Measurements from ENCODE around the gene GPX3.

The GPX3 gene

DNA sequence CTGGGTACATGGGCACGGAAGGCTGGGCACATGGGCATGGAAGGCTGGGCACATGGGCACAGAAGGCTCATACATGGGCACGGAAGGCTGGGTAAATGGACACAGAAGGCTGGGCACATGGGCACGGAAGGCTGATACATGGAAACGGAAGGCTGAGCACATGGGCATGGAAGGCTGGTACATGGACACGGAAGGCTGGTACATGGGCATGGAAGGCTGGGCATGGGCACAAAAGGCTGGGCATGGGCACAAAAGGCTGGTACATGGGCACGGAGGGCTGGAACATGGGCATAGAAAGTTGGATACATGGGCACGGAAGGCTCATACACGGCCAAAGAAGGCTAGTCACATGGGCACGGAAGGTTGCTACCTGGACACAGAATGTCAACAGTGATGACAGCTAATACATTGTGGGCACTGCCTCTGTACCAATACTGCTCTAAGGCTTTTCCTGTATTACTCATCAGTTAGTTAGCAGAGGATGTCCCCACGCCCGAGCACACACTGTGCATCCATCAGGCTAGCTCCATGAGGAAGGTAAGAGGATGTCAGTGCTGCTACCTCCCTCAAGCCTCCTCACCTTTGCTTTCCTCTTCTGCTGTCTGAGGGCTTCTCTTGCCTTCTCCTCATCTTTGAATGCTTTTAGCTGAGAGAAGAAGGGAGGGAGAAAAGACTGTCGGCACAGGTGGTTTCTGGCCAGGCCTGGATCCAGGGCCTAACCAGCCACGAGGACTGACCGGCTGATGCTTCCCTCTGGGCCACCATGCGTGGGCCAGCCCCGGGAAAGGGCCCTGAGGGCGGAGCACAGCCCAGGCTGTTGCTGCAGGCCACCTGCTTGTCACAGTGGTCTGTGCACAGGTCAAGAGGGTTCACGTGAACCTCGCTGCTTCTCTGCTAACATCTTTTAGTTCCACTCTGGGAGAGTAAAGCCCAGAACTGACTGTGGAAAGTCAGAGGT lies 14.3 kb downstream of the GPX3 start:
- H3K27me3 Mint-ChIP-seq = no peaks in the 10 kb centered on the region
- peaks cover 12% of the 10 kb centered on the region for H3K4me1 Mint-ChIP-seq (ENCODE audit: low read depth)
- H3K27ac Mint-ChIP-seq = peak overlapping the region; percentile 50
- no peak for DNase-seq
- no peaks in the 10 kb centered on the region for H3K9me3 Mint-ChIP-seq
- peaks cover 97% of the 10 kb centered on the region for H3K36me3 Mint-ChIP-seq (ENCODE audit: low read depth)
- no peak overlapping the region for H3K4me3 Mint-ChIP-seq

DNA sequence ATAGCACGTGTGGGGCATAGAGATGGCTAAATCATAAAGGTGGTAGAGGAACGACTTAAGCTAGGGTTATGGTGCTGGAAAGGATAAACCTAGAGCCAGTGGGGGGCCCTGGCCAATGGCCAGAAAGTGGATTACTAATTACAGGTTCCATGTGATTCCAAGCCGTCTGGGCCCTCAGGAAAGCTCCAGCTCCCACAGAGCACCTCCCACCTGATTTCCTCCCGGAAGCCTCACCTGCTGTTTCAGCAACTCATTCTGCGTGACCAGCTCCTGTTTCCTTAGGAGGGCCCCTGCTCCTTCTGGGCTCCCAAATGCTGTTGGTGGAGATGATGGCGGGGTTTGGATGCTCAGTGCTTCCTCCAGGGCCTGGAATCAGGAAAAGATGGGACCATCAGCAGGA lies 16.2 kb downstream of the GPX3 start:
- no peak for DNase-seq
- Mint-ChIP-seq H3K9me3 (no peaks in the 10 kb centered on the region), H3K36me3 (ENCODE audit: low read depth) (peaks cover 97% of the 10 kb centered on the region), H3K27me3 (no peaks in the 10 kb centered on the region), H3K4me1 (ENCODE audit: low read depth) (peaks cover 13% of the 10 kb centered on the region), H3K4me3 (no peak overlapping the region), H3K27ac (peak overlapping the region; percentile 3)

DNA sequence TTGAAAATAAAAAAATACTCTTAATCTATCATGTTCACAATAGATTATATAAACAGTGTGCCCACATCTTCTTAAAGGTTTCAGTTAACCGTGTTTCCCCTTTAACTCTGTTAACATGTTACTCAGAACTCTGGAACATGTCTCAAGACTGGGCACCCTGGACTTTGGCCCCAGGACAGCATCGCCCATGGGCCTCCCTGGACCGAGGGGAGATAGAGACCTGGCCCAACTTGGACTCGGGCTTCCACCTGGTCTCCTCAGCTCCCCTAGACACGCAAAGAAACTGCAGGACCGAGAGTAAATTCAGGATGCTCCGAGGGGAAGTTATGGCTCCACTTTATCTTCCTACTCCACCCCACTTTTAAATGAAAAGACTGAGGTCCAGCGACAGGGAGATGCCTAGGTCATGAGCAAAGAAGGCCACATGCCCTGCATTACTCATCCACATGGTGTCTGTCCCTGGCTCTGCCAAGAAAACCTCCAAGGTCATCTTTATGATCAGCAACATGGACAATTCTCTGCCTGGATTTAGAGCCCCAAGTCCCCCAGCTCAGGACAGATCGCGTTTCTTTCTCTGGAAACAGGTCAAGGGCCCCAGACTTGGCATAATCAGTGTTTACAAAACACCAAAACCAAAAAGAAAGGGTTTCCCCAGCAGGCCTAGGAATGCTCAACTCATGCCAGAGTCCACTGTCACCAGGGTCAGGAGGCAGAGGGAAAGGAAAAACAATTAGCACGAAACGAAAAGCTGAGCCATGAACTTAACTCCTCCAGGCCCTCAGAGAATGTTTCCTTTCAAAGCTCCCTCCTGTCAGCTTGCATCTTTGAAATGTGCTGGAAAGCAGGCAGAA lies 17.4 kb downstream of the GPX3 start:
- Mint-ChIP-seq H3K4me3 (no peak overlapping the region), H3K27ac (peak overlapping the region; percentile 46), H3K27me3 (no peaks in the 10 kb centered on the region), H3K4me1 (ENCODE audit: low read depth) (peaks cover 13% of the 10 kb centered on the region), H3K9me3 (no peaks in the 10 kb centered on the region), H3K36me3 (ENCODE audit: low read depth) (peaks cover 97% of the 10 kb centered on the region)
- no peak for DNase-seq

DNA sequence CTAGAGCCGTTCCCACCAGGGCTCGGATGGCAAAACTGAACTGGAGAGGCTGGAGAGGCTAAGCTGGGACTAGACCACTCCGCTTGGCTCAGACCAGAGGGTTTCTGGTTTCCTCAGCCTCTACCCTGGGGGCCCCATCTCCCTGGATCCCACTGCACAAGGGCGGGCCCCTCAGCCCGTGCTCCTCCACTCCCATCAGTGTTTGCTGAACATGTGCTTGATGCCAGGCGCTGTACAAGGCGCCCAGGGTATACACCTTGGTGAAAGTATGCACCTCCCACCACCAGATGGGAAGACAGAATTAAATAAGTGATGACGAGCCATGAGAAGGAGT lies 18.0 kb downstream of the GPX3 start:
- no peaks in the 10 kb centered on the region for H3K9me3 Mint-ChIP-seq

DNA sequence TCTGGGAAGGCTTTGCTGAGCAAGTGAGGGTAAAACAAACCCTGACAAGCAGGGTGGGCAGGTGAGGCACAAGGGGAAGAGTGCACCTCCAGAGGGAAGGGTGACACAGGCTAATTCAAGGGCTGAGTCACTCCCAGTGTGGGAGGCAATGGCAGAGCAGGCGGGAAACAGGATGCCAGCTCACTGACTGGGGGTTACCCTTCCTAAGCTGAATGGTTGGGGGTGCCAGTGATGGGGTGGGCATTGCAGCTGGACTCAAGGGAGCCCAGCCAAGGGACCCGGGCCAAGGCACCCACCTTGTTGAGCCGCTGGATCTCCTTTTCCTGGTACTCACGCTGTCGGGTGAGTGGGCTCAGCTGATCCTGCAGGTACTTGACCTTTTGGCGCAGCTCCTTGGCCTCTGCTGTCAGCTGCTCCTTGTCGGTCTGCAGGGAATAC lies 18.4 kb downstream of the GPX3 start:
- no peak overlapping the region for H3K4me3 Mint-ChIP-seq
- no peaks in the 10 kb centered on the region for H3K27me3 Mint-ChIP-seq
- peak overlapping the region; percentile 90 for H3K27ac Mint-ChIP-seq
- H3K9me3 Mint-ChIP-seq = no peaks in the 10 kb centered on the region
- H3K4me1 Mint-ChIP-seq (ENCODE audit: low read depth) = peaks cover 13% of the 10 kb centered on the region
- no peak for DNase-seq
- H3K36me3 Mint-ChIP-seq (ENCODE audit: low read depth) = peaks cover 98% of the 10 kb centered on the region

More for the DNA sequence above, 18.0 kb downstream of the GPX3 start:
- H3K4me3 Mint-ChIP-seq = no peak overlapping the region
- peaks cover 98% of the 10 kb centered on the region for H3K36me3 Mint-ChIP-seq (ENCODE audit: low read depth)
- H3K27ac Mint-ChIP-seq = peak overlapping the region; percentile 90
- H3K4me1 Mint-ChIP-seq (ENCODE audit: low read depth) = peaks cover 13% of the 10 kb centered on the region
- DNase-seq = no peak
- no peaks in the 10 kb centered on the region for H3K27me3 Mint-ChIP-seq

DNA sequence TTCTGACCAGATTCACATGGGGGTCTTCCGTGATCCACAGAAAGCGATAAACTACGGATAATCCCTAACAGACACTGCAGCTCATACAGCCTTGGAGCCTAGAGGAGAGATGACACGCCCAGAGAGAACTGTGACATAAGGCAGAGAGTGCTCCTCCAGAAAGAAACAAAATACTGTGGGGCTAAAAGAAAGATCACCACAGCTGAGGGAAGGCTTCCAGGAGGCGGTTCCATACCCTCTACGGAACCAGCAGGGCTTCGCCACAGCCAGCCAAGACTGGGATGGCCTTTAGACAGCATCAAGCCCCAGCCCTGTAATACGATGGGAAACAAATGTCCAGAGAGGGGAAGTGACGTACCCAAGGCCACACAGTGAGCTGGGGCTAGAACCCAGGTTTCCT lies 19.3 kb downstream of the GPX3 start:
- Mint-ChIP-seq H3K36me3 (ENCODE audit: low read depth) (peaks cover 98% of the 10 kb centered on the region), H3K27me3 (no peaks in the 10 kb centered on the region), H3K27ac (peak overlapping the region; percentile 52), H3K4me1 (ENCODE audit: low read depth) (peaks cover 13% of the 10 kb centered on the region), H3K9me3 (no peaks in the 10 kb centered on the region), H3K4me3 (no peak overlapping the region)
- DNase-seq = no peak

DNA sequence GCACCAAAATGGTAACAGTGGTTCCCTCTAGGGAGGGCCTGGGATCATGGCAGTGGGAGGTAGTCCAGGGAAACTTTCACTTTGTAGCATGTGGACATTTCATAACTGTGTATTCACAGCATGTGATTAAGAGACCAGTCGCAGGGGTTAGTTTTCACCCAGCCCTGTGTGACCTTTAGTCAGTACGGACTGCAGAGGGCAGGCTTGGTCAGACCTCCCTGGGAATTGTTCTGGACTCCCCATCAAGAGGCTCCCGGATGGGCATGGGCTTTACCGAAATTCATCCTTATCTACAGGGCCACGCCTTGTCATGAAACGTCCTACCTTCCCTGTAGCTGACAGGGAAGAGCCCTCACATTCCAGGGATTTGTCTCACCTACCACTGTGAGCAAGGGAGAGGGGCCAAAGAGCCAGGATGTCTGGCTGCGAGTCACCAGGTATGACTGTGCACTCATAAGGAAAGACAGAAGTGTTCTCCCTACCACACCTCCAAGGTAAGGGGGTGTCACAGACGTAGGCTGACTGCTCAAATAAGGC lies 19.9 kb downstream of the GPX3 start:
- Mint-ChIP-seq H3K4me3 (no peak overlapping the region), H3K4me1 (ENCODE audit: low read depth) (peaks cover 13% of the 10 kb centered on the region), H3K36me3 (ENCODE audit: low read depth) (peaks cover 98% of the 10 kb centered on the region), H3K27ac (peak overlapping the region; percentile 52), H3K9me3 (no peaks in the 10 kb centered on the region), H3K27me3 (no peaks in the 10 kb centered on the region)
- no peak for DNase-seq

DNA sequence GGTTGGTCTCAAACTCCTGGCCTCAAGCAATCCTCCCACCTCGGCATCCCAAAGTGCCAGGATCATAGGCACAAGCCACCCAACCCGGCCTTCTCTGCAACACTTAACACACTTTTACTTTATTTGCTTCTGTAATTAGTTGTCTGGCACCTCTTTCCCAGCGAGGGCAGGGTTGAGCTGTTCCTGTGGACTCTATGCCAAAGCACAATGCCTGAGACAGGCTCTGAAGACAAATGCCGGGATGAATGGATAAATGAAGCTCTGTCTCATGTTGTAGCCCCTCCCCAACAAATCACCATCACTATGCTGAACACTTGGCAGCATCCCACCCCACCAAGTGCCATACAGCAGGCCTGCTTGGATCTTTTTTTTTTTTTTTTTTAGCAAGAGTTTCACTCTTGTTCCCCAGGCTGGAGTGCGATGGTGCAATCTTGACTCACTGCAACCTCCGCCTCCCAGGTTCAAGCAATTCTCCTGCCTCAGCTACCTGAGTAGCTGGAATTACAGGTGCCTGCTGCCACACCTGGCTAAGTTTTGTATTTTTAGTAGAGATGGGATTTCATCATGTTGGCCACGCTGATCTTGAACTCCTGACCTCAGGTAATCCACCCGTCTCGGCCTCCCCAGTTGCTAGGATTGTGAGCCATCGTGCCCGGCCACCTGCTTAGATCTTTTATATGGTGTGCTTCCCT lies 21.3 kb downstream of the GPX3 start:
- peak overlapping the region; percentile 18 for H3K27ac Mint-ChIP-seq
- H3K27me3 Mint-ChIP-seq = no peaks in the 10 kb centered on the region
- H3K9me3 Mint-ChIP-seq = no peaks in the 10 kb centered on the region
- no peak overlapping the region for H3K4me3 Mint-ChIP-seq
- no peak for DNase-seq
- H3K36me3 Mint-ChIP-seq (ENCODE audit: low read depth) = peaks cover 97% of the 10 kb centered on the region
- H3K4me1 Mint-ChIP-seq (ENCODE audit: low read depth) = peaks cover 13% of the 10 kb centered on the region

DNA sequence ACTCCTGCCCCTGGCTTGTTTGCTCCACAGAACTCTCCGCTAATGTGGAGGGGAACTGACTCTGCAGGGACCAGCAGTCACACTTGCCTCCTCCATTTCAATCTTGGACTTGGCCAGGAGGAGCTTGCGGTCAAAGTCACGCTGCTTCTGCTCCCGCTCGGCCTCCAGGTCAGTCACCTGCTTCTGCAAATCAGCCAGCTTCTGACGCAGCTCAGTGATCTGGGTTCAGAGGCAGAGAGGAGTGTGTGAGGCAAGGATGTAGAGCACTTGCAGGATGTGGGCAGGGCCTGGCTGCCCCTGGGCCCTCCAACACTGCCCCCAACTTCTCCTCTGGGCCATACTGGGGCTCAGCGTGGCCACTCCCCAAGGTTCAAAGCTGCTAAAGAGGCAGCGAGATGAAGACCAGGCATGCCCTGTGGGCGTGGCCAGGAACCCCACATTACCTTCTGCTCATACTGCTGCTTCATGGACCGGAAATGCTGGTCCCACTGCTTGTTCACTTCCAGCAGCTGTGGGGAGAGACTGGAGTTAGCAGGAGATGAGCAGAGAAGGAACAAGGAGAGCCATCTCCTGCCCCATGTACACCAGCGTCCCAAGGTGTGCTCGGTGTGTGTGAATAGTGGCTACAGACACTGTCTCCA lies 22.2 kb downstream of the GPX3 start:
- H3K9me3 Mint-ChIP-seq = no peaks in the 10 kb centered on the region
- peaks cover 97% of the 10 kb centered on the region for H3K36me3 Mint-ChIP-seq (ENCODE audit: low read depth)
- H3K27ac Mint-ChIP-seq = peak overlapping the region; percentile 33
- H3K4me1 Mint-ChIP-seq (ENCODE audit: low read depth) = peaks cover 13% of the 10 kb centered on the region
- no peak for DNase-seq
- H3K27me3 Mint-ChIP-seq = no peaks in the 10 kb centered on the region
- no peak overlapping the region for H3K4me3 Mint-ChIP-seq

DNA sequence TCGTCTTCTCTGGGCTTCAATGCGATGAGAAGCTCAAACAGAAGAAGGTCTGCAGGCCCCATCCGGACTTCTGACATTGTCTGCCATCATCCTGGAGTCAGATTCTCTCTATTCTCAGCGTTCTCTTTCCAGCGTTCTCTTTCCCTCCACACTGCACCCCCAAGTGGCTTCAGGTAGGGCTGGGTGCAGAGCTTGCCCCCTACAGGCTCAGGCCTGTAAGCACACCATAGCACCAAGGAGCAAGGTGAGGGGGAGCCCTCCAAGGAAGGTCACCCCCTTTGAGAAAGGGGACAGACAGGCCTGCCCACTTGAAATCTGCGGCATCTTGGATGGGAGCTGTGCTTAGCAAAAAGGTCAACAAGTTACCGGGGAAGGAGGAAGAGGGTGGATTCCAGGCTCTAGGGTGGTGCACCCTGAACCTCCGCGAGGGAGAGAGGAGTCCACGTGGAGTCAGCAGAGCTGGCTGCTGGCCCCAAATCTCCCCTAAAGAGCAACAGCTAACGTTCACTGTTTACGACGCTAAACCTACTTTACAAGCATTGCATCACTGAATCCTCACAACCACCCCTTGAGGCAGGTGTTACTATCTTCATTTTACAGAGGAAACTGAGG lies 27.5 kb downstream of the GPX3 start:
- Mint-ChIP-seq H3K27me3 (no peaks in the 10 kb centered on the region), H3K36me3 (ENCODE audit: low read depth) (peaks cover 98% of the 10 kb centered on the region), H3K27ac (peak overlapping the region; percentile 12), H3K4me1 (ENCODE audit: low read depth) (peaks cover 8% of the 10 kb centered on the region), H3K9me3 (no peaks in the 10 kb centered on the region), H3K4me3 (no peak overlapping the region)
- no peak for DNase-seq

DNA sequence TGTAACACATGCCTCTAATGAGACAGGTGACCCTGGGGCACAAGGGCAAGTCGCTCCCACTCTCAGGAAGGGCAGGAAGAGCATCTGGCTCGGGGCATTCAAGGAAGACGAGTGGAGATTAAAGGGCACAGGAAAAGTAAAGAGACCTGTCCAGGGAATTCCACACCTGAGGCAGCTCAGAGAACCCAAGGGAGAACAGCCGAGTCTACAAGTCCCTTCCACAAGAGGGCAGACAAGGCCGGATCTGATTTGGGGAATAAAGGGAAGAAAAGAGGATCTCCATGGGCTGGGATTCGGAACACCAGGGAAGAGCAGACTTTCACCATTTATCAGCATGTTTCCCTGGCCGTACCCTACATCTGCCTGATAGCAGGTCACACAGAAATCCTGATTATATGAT lies 28.1 kb downstream of the GPX3 start:
- H3K27ac Mint-ChIP-seq = no peak overlapping the region
- peaks cover 98% of the 10 kb centered on the region for H3K36me3 Mint-ChIP-seq (ENCODE audit: low read depth)

DNA sequence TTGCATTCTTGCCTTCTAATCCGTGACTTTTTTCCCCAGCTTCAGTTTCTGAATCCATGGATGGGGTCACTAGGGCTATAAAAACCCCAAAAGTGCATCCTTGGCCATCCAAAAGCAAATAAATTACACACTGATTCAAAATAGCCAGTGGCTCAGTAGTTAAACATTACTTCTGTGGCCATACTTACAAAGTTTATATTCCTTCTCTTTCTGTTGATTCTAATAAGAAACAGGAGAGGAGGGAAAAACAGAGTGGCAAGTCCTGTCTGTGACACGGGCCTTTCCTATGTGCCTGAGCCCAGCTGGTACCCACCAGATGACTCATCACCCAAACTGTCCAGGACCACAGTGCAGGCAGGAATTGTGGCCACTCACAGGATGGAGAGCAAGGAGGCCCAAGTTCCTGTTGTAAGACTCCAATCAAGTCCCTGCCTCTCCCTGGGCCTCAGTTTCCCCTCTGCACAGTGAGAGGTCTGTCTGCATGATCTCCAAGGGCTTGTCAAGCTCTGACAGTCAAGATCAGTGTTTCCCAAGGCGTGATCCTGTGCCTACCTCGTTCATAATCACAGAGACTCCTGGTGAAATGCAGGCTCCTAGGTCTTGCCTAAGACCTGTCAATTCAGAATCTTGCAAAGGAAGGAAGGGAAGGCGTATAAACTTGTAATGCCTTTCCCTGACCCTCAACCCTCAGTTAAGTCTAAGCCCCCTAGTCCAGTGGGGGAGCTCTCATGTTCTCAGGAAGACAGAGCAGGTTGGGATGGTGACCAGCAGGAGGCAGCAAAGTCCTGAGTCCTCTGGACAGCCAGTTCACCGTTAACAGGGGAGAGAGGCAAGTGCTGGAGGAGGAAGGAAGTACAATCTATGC lies 30.9 kb downstream of the GPX3 start:
- no peaks in the 10 kb centered on the region for H3K27me3 Mint-ChIP-seq
- DNase-seq = peak; percentile 81
- peaks cover 98% of the 10 kb centered on the region for H3K36me3 Mint-ChIP-seq (ENCODE audit: low read depth)
- H3K27ac Mint-ChIP-seq = peak overlapping the region; percentile 83
- no peak overlapping the region for H3K4me3 Mint-ChIP-seq
- peaks cover 12% of the 10 kb centered on the region for H3K4me1 Mint-ChIP-seq (ENCODE audit: low read depth)
- H3K9me3 Mint-ChIP-seq = no peaks in the 10 kb centered on the region

More for the DNA sequence above, 28.1 kb downstream of the GPX3 start:
- no peak for DNase-seq
- no peaks in the 10 kb centered on the region for H3K9me3 Mint-ChIP-seq
- no peaks in the 10 kb centered on the region for H3K27me3 Mint-ChIP-seq
- peaks cover 8% of the 10 kb centered on the region for H3K4me1 Mint-ChIP-seq (ENCODE audit: low read depth)
- H3K4me3 Mint-ChIP-seq = no peak overlapping the region
